HG03103 (cell line): ENCODE data around the gene KSR2.

Experiments
- ATAC-seq: cut with Tn5 transposase; IDR thresholded peaks from one replicate; pipeline ENCODE4 v1.9.1; 2021; ENCODE audit warnings: low read depth; ENCODE audit not compliant: unreplicated experiment

Gene KSR2

DNA sequence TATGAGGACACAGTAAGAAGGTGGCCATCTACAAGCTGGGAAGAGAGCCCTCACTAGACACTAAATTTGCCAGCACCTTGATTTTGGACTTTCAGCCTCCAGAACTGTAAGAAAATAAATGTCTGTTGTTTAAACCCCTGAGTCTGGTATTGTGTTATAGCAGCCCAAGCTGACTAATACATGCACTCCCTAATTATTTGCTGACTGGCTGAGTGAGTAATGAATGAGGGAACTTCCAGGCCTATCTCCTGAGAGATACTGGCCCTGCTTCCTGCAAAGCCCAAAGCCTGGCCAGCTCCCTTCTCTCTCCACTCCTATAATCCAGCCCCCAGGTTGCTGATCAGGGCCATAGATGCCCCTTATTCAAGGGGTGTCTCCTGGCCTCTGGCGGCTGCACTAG lies 487.3 kb downstream of the KSR2 start:
- no peak for ATAC-seq

DNA sequence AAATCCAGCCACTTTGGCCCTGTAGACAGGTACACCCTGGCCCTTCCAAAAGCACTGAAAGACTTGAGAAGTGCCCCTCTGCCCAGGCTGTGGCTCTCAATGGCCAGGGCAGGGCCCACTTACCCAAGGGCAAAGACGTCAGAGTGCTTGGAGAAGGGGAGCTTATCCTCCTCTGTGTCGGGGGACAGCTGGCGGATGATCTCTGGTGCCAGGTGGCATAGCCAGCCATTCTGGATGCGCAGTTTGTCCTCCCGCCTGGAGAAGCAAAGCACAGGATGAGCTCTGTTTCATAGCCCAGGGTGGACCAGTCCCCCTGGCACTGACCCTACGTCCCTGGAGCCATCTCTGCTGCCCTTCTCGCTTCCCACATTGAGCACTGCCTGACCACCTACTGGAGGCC lies 492.4 kb downstream of the KSR2 start:
- no peak for ATAC-seq

DNA sequence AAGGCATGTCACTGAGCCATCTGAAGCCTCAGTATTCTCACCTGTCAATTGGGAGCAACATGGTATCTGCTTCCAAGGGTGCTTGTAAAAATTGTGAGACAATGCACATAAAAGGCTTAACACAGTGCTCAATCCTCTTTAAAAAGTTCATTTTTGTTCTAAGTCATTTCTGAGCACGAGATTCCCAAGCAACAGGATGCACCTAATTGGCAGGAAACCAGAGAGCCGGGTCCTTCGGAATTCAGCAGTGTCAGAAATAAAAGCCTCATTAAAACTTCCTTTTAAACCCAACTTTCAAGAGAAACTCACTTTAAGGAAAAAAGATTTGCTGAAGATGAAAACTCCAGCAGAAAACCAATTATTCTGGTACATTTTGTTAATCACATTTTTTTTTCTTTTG lies 494.9 kb downstream of the KSR2 start:
- ATAC-seq: no peak

DNA sequence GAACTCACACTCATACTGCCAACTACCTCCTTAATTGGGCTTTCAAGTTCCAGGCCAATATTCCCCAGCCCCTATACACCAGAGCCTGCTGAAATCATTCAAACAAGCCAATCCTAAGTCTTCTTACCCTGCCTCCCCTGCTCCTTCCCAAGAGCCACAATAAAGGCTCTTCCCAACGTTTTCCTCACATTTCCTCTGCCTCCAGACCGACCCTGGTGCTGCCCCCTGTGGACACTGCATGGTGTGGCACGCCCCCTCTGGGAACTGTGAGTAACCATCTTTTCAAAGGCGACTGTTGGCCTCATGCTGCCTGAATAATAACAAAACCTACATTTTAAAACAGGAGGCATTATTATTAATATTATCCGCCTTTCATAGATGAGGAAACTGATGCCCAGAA lies 495.8 kb downstream of the KSR2 start:
- ATAC-seq: no peak

DNA sequence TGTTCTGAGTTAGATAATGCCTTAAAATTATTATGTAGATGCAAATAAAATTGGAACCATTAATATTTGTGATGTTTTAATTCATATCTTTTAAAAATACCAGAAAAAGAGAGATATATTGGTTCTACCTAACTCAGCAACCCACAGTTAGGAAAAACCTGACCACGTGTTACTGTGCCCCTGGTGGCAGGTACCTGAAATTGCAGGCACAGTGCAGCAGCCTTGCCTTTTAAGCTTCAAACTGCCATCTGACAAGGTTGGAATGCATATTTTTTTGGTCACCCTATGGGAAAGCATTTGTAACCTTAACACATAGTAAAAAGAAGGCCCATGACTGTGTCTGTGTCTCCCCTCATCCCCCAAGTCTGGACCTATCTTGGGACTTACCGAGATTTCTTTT lies 498.0 kb downstream of the KSR2 start:
- no peak for ATAC-seq

DNA sequence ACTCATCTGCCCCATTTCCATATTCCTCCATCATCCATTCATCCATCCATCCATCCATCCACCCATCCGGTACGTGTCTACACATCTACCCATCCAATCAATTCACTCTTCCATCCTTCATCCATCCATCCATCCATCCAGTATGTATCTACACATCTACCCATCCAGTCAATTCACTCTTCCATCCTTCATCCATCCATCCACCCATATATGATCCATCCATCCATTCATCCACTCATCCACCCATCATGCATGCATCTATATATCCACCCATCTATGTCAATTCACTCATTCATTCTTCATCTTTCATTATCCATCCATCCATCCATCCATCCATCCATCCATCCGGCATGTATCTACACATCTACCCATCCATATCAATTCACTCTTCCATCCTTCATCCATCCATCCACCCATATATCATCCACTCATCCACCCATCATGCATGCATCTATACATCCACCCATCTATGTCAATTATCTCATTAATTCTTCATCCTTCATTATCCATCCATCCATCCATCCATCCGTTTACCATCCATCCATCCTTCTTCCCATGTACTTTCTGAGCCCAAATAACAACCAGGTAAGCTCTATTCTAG lies 498.8 kb downstream of the KSR2 start:
- no peak for ATAC-seq

DNA sequence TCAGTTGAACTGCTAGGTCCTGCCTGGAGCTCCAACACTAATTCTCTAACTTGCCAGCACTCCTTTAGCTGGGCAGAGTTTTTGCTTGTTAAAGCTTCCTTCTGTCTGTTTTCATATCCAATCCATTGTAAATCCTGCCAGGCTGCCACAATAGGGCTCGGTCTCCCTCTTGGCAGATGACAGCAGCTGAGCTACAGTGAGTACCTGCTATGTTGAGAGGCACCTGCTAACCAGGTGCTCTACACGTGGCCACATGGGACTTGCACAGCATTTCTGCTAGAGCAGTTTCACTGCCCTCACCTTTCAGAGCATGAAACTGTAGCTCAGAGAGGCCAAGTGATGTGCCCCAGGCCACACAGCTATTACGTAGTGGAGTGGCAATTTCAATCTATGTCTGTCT lies 500.8 kb downstream of the KSR2 start:
- ATAC-seq: no peak

DNA sequence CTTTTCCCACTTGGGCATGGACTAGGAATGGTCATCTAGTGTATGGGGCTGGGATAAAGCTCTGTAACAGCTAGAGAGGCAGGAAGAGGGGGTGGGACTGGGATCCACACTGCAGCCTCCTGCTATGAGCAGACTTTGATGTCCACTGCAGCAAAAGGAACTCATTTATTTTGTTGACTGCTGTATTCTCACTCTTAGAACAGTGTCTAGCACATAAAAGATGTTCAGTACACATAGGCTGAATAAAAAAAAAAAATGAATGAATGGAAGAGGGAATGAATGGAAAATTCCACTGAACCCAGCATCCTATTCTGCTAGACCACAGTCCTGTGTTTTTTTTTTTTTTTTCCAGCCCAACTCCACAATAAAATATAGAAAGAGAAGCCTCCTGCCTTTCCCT lies 501.2 kb downstream of the KSR2 start:
- ATAC-seq: no peak

DNA sequence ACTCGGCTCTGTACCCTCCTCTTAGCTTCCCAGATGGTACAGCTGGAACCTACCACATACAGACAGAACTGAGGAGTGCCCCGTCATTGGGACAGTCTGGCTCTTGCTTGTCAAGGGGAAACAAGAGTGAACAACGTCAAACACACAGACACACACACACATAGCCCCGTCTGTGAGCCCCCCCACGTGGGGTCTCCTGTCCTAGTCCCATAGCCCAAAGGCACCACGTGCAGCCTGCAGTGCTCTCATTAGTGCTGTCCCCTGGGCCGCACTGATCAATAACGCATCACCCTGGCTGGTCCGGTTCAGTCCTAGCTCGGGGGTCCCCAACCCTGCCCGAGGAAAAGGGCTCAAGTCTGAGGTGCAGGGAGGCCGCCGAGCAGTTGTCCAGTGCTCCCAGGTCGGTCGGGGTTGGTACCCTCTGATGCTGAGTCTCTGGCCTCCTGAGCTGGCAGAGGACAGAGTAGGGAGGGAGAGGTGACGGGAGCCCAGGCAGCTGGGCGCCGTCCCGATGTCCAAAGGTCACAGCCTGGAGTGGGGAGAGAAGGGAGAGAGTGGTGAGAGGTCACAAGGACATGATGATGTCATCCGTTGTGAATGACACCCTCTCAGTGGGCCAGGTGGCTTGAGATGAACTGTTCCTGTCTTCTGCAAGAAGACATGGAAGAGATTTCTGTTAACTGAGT lies 502.0 kb downstream of the KSR2 start:
- no peak for ATAC-seq

DNA sequence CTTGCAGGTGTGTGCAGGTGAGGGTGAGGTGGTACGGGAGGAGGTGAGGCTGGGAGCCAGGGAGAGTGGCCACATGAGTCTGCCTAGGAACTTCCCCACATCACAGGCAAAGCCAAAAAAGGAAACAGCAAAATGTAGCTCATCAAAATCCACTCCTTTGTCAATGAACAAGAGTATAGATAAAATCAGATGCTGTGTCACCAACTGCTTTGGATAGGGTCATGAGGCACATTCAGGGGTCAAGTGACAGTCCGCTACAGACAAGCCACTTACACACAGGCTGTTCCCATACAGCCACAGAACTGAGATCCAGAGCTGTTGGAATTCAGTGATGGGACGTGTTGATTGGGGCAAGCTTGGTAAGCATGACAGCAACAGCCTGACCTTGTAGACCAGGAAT lies 507.1 kb downstream of the KSR2 start:
- no peak for ATAC-seq

DNA sequence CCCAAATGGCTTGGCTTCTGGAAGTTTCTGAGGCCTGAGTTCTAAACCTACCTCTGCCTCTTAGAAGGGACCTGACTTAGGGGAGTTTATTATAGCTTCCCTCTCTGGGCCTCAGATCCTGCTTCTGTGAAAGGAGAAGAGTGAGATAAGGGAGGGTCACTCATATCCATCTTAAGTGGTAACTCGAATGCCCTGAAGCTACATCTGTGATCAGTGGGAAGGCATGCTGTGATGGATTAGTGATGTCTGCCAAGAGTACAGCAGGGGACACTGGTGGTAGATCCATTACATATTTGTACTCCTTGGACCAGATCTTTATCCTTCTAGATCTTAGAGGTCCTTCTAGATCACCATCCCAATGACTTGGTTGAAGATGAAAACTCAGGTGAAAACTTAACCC lies 509.6 kb downstream of the KSR2 start:
- no peak for ATAC-seq

DNA sequence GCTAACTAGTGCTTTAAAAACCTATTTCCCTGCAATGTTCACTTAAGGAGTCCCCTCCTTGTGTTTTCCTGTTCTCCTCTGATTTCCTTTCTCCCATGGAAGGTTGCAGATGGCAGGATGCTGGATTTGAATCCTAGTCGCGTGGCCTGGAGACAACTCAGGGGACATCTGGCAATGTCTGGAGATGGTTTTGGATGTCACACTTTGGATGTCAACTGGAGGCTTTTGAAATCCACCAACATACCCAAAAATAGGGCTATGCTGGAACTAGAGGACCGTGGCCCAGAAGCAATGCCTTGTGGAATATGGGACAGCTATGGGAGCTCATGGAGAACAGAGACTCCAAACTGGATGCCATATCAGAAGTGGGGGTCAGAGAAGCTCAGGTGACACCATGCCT lies 511.6 kb downstream of the KSR2 start:
- no peak for ATAC-seq

DNA sequence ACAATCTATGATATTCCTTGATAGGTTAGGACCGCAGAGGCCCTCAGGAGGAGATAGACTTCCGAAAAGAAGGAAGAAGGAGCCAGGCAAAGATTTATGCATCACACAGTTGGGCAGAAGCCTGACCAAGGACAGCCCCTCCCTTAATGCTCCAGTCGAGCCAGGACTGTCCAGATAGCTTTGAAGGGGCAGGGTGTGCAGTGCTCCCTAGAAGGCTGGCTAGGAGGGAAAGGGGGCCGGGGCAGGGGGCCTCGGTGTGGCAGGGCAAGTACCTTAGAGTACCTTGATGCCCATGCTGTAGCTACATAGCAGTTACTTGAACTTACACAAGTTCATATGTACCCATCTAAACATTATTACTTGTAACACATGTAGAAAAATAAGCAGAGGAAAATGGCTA lies 512.7 kb downstream of the KSR2 start:
- ATAC-seq: no peak

DNA sequence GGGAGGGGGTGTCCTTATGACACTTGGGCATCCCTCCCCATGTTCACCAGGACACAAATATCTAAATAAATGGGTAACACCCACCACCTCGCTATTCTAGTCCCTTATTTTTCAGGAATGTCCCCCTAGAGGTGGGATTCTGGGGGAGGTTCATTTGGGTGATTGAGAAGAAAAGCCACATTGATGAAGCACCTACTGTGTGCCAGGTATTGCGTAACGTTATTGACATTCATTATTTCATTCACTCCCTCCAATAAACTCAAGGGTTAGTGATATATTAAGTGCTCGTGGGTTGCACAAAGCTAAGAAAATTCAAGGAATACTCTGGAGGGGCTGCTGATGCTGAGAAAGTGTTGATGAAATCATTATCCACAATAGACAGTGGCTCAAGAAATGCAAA lies 514.8 kb downstream of the KSR2 start:
- no peak for ATAC-seq

DNA sequence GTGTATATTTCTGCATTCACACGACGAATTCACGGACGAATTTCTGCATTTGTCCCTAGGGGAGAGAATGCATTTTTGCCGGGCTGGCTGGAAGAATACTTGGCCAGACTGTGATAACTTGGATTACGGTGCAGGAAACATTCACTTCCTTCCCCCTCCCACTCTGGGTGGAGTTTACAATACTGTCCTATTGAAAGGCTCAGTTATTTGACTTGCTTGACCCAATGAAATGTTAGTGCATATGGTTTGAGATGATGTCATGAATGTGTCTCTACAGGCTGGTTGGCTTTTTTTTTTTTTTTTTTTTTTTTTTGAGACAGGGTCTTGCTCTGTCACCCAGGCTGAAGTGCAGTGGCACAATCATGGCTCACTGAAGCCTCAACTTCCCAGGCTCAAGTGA lies 516.7 kb downstream of the KSR2 start:
- no peak for ATAC-seq

DNA sequence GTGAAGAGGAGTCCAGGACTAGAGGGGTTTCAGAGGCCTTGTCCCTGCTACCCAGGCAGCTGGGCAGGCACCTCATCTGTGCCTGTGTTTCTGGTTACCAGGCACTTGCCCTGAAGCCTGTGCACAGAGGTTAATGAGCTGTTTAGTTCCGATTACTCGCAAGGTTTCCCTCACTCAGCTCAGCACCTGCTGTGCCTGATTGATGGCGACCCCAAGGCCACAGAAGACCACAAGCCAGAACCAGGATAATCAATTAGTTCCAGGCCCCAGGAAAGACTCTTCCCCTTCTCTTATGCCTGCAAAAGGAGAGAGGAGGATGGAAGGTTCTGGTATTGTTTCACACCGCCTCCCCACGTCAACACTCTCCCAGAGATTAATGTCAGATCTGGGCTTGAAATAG lies 518.6 kb downstream of the KSR2 start:
- no peak for ATAC-seq

DNA sequence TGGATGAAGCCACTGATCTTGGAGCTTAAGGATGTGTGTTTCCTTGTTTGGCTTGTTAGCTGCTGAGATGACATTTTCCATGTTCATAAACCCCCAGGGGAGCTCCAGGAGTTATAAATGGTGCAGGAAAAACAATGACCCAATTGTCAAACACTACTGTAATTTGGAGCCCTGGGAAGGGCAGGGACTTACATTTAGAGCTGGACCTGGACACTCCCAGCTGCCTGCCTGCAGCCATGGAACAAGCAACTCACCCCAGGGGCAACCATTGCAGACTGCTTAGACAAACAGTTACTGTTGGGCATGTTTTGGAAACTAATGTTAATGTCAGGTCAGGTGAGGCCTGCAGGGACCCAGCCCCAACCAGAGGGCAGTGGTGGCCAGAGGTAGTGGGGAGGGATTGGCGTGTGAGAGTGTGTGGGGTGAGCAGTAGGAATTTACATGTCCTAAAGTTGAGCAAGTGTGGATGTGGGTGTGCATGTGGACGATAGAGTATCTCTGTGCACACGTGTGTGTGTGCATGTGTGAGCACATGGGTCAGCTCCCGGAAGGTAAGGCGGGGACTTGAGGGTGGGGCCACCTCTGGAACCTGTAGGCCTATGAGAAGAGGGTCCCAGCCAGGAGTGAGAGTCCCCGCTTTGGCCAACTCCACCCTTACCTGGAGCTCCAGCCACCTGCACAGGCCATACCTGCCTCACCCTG lies 521.0 kb downstream of the KSR2 start:
- no peak for ATAC-seq

DNA sequence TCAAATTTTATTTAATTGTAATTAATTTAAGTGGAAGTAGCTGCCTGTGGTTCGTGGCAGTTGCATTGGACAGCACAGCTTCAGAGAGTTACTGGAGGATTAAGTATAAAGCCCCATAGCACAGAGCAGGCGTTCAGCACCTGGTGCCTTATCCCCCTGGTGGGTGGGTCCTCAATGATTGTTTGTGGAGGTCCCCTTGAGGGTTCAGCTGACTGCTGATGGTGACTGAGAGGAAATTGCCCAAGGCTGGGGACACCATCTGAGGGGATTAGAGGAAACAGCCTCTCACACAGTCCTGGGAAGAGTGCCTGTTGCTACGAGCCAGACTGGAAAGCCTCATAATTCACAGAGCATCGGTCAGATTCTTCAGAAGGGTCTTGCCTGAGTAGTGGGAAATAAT lies 524.0 kb downstream of the KSR2 start:
- ATAC-seq: no peak

DNA sequence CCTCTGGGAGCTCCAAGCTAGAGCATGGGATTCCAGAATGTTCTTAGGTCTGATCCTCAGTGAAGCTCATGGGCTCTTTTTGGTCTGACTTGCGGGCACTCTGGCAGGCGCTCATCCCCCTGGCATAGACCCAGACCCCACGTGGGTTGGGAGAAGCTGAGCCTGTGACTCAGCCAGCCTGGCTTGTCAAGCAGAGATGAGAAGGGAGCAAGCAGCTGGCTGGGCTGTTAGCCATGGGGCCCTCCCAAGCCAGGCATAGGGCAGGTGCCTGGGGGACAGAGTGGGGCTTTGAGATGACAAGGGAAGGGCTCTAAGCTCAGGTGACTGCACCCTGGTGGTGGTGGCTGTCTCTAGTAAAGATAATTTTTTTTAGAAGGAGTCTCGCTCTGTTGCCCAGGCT lies 527.0 kb downstream of the KSR2 start:
- ATAC-seq: no peak

DNA sequence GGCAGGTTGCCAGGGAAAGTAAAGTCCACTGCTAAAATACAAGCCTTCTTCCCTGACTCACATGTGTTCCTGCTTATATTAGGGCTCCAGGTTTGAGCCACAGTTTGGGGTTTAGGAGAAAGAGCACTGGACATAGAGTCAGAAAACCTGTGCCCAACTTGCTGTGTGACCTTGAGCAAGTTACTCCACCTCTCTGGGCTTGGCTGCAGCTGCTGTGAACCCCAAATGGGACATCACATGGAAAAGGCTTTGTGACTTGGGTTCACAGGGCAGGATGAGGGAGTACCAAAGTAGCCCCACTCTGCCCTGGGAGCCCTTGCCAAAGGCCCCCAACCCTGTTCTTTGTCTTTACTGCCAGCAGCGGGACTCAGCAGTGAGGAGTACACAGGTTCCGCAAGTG lies 528.4 kb downstream of the KSR2 start:
- ATAC-seq: no peak

DNA sequence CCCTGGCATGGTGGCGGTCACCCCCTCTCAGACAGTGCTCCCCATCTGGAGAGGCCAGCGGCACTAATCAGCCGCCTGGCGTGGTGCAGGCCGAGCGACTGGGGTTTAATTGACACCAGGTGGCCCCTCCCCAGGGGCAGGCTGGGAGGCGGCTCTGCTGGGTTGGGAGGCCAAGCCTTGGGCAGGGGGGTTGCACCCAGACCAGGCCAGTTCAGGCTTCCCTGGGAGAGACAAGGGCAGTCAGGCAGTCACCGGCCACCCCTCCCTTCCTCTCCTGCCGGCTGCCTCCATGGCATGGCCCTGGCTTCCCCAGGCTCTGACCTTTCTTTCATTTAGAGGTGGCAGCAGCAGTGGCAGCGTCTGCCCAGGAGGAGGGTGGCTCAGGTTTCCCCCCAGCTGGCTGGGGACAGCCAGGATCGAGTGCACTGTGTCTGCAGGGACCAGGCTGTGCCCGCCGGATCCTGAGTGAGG lies 529.2 kb downstream of the KSR2 start:
- ATAC-seq: no peak

DNA sequence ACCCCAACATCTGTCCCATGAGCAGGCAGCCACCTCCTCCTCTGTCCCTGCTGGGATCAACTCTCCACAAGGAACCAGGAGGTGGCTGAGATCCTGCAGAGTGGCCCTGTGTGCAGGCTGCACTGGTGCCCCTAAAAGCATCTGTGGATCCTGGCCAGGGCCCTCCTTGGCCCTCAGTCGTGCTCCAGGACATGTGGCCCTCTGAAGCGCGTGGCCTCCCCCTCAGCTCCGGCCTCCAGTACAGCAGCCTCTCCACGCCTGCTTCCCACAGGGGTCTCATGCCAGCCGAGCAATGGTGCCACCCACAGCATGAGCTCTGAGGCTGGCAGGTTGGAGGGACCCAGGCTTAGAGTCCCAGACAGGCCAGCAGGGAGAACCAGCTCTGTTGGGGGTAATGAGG lies 530.0 kb downstream of the KSR2 start:
- ATAC-seq: no peak
